HEK293T (cell line): Measurements from ENCODE around the gene BMERB1.

Experiments used
- CTCF ChIA-PET: fragments of 350-600 bp; formaldehyde crosslinking; extraction: SDS; loops from one replicate; lab custom pipeline; 2021; ENCODE audit warnings: antibody characterized with exemption, inconsistent platforms; lab: Yijun Ruan, JAX
- POLR2A ChIA-PET: fragments of 350-600 bp; formaldehyde crosslinking; extraction: SDS; loops from one replicate; lab custom pipeline; 2020; ENCODE audit warnings: antibody characterized with exemption, inconsistent platforms; lab: Yijun Ruan, JAX
- DNase-seq: peaks from one replicate; pipeline ENCODE4 v3.0.0; 2012; ENCODE audit warnings: mixed read lengths; ENCODE audit errors: extremely low spot score
- ARNT ChIP-seq: fragments of 450-650 bp; IDR thresholded peaks from 2 replicates; pipeline ENCODE4 v1.6.1; 2017; ENCODE audit warnings: mild to moderate bottlenecking
- BHLHE40 ChIP-seq: fragments of 450-650 bp; IDR thresholded peaks from 2 replicates; pipeline ENCODE4 v1.6.1; 2016; ENCODE audit warnings: mild to moderate bottlenecking, moderate library complexity, borderline replicate concordance
- CTBP1 ChIP-seq: fragments of 450-650 bp; IDR thresholded peaks from 2 replicates; pipeline ENCODE4 v1.6.1; 2016; ENCODE audit warnings: borderline replicate concordance
- ELF4 ChIP-seq: fragments of 450-650 bp; IDR thresholded peaks from 2 replicates; pipeline ENCODE4 v1.6.1; 2017; ENCODE audit warnings: antibody characterized with exemption
- FOXA1 ChIP-seq: fragments of 450-650 bp; IDR thresholded peaks from 2 replicates; pipeline ENCODE4 v1.6.1; 2016; ENCODE audit warnings: mild to moderate bottlenecking
- FOXK2 ChIP-seq: fragments of 450-650 bp; IDR thresholded peaks from 2 replicates; pipeline ENCODE4 v1.6.1; 2016; ENCODE audit warnings: mild to moderate bottlenecking
- FOXM1 ChIP-seq: fragments of 450-650 bp; IDR thresholded peaks from 2 replicates; pipeline ENCODE4 v1.6.1; 2017; ENCODE audit warnings: mild to moderate bottlenecking, borderline replicate concordance
- HDGF ChIP-seq: fragments of 450-650 bp; IDR thresholded peaks from 2 replicates; pipeline ENCODE4 v1.6.1; 2017; ENCODE audit warnings: antibody characterized with exemption, borderline replicate concordance
- L3MBTL2 ChIP-seq: fragments of 450-650 bp; conservative IDR thresholded peaks from 2 replicates; pipeline ENCODE4 v1.6.1; 2016; ENCODE audit warnings: mild to moderate bottlenecking
- LEF1 ChIP-seq: fragments of 450-650 bp; IDR thresholded peaks from 2 replicates; pipeline ENCODE4 v1.6.1; 2017; ENCODE audit warnings: mild to moderate bottlenecking, borderline replicate concordance
- NFRKB ChIP-seq: fragments of 450-650 bp; IDR thresholded peaks from 2 replicates; pipeline ENCODE4 v1.6.1; 2016; ENCODE audit warnings: mild to moderate bottlenecking, moderate library complexity
- PKNOX1 ChIP-seq: fragments of 450-650 bp; IDR thresholded peaks from 2 replicates; pipeline ENCODE4 v1.6.1; 2016
- SP1 ChIP-seq: fragments of 450-650 bp; IDR thresholded peaks from 2 replicates; pipeline ENCODE4 v1.6.1; 2017
- SUZ12 ChIP-seq: fragments of 450-650 bp; IDR thresholded peaks from 2 replicates; pipeline ENCODE4 v1.6.1; 2016; ENCODE audit warnings: mild to moderate bottlenecking
- TARDBP ChIP-seq: fragments of 450-650 bp; IDR thresholded peaks from 2 replicates; pipeline ENCODE4 v1.6.1; 2016
- ZNF384 ChIP-seq: fragments of 450-650 bp; IDR thresholded peaks from 2 replicates; pipeline ENCODE4 v1.6.1; 2016

The BMERB1 gene

GRCh38 chr16:15457400-15457799 is 23.0 kb downstream of the BMERB1 start:
- DNase-seq: no peak
- ChIA-PET CTCF (interaction anchor here (0.6 kb wide), 1 partner anchor 11 kb away, joined by 3 read pairs; no protein-coding TSS in a partner anchor), POLR2A (no interaction called here)
- TF ChIP-seq ARNT (no peak), PKNOX1 (no peak), SUZ12 (no peak), HDGF (no peak), CTBP1 (no peak), ELF4 (no peak), LEF1 (no peak), FOXK2 (no peak), L3MBTL2 (no peak), SP1 (no peak), NFRKB (no peak), BHLHE40 (no peak)

- CTCF ChIA-PET: no interaction called here
- POLR2A ChIA-PET: no interaction called here
- TF ChIP-seq LEF1 (no peak), NFRKB (no peak), SP1 (no peak), ZNF384 (no peak)
- no peak for DNase-seq
Measured at GRCh38 chr16:15457958-15458357, 23.6 kb downstream of the BMERB1 start.

GRCh38 chr16:15459791-15460190 is 25.4 kb downstream of the BMERB1 start:
- no peak for DNase-seq
- ChIA-PET POLR2A (no interaction called here), CTCF (no interaction called here)
- TF ChIP-seq LEF1 (no peak), FOXK2 (no peak), ARNT (no peak), ELF4 (no peak), SP1 (no peak), FOXA1 (no peak)

GRCh38 chr16:15460601-15461000 is 26.2 kb downstream of the BMERB1 start:
- no peak for DNase-seq
- no peak for TF ChIP-seq ARNT
- no peak for TF ChIP-seq L3MBTL2
- no peak for TF ChIP-seq ZNF384
- TF ChIP-seq SUZ12: no peak
- TF ChIP-seq FOXA1: no peak
- no peak for TF ChIP-seq FOXM1
- TF ChIP-seq PKNOX1: no peak
- no peak for TF ChIP-seq HDGF
- TF ChIP-seq ELF4: no peak
- TF ChIP-seq CTBP1: no peak
- TF ChIP-seq LEF1: no peak
- no peak for TF ChIP-seq FOXK2
- no peak for TF ChIP-seq TARDBP
- no peak for TF ChIP-seq BHLHE40
- no peak for TF ChIP-seq NFRKB
- POLR2A ChIA-PET: no interaction called here
- CTCF ChIA-PET: no interaction called here

- TF ChIP-seq FOXA1 (no peak), BHLHE40 (no peak), L3MBTL2 (no peak), CTBP1 (no peak), TARDBP (no peak), NFRKB (no peak), FOXK2 (no peak), ARNT (no peak), LEF1 (no peak), SP1 (no peak), PKNOX1 (no peak), SUZ12 (no peak), FOXM1 (no peak), ZNF384 (no peak)
- ChIA-PET POLR2A (no interaction called here), CTCF (no interaction called here)
- DNase-seq: no peak
Measured at GRCh38 chr16:15461376-15461775, 27.0 kb downstream of the BMERB1 start.

GRCh38 chr16:15464401-15465186 is 30.2 kb downstream of the BMERB1 start:
- no peak for TF ChIP-seq L3MBTL2
- no peak for TF ChIP-seq ARNT
- TF ChIP-seq ELF4: no peak
- no peak for TF ChIP-seq FOXK2
- TF ChIP-seq BHLHE40: no peak
- TF ChIP-seq SP1: no peak
- TF ChIP-seq FOXM1: no peak
- no peak for TF ChIP-seq PKNOX1
- TF ChIP-seq HDGF: no peak
- TF ChIP-seq TARDBP: no peak
- TF ChIP-seq ZNF384: no peak
- TF ChIP-seq SUZ12: no peak
- CTCF ChIA-PET: no interaction called here
- no peak for DNase-seq
- POLR2A ChIA-PET: no interaction called here
